KOPT-K1 (cell line): ENCODE results near the gene N4BP2L2.

Experiments used
- H3K27ac ChIP-seq: fragments of 200-600 bp; sonication (generic); 2 replicates; pipeline ENCODE4 v1.5.1; 2016; ENCODE audit warnings: antibody characterized with exemption, mild to moderate bottlenecking, low read depth, low read length; ENCODE audit not compliant: poor library complexity, severe bottlenecking
- H3K36me3 ChIP-seq: fragments of 200-600 bp; sonication (generic); 2 replicates; pipeline ENCODE4 v1.5.1; 2017; ENCODE audit warnings: antibody characterized with exemption, mild to moderate bottlenecking, low read length, moderate library complexity; ENCODE audit not compliant: insufficient read depth
- H3K9me3 ChIP-seq: fragments of 200-600 bp; sonication (generic); 2 replicates; pipeline ENCODE4 v1.5.1; 2017; ENCODE audit warnings: antibody characterized with exemption, low read length, mild to moderate bottlenecking; ENCODE audit not compliant: insufficient read depth, poor library complexity, severe bottlenecking

N4BP2L2 gene

DNA sequence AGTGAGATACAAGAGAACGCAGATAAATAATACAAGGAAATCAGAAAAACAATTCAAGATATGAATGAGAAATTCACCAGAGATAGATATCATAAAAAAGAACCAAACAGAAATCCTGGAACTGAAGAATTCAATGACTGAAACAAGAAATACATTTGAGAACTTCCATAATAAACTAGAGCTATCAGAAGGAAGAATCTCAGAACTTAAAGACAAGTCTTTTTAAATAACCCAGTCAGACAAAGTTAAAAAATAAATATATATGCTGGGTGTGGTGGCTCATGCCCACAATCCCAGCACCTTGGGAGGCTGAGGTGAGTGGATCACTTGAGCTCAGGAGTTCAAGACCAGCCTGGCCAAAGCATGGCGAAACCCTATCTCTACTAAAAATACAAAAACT, 82.0 kb downstream of the N4BP2L2 start:
- Histone ChIP-seq H3K9me3 (peaks cover 26% of the 10 kb centered on the region), H3K36me3 (no peaks in the 10 kb centered on the region), H3K27ac (no peak overlapping the region)

GRCh38 chr13:32455594-32455903, 83.0 kb downstream of the N4BP2L2 start:
- Histone ChIP-seq H3K27ac (no peak overlapping the region), H3K36me3 (no peaks in the 10 kb centered on the region), H3K9me3 (peaks cover 26% of the 10 kb centered on the region)

DNA sequence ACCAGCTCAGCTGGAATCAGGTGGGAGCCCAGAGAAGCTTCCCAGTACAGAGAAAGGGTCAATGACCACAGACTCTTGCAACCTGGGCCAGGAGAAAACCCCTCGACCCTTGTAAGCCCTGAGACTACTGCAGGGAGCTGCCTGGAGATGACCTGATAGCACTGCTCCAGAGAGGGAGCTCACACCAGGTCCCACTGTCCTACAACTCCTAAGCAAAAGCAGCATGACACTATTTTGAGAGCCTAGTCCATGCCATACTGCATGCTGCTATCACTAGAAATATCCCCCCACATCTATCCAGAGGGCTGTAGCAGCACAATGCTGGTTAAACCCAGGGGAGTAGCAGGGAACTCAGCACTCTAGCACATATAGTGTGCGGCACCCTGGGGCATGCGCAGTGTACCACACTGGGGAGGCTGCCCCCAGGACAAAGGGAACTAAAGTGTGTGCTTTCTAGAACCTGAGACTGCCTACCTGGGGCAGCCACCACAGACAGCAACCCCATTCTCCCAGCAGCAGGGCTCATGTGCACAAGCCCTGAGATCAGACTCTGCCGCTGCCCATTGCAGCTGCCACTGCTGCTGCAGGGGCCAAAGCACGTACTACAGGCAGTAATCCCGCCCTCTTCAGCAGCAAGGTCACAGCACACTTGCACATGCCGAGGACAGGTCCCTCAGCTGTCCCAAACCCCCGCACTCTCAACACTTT, 83.6 kb downstream of the N4BP2L2 start:
- no peak overlapping the region for H3K27ac ChIP-seq
- H3K36me3 ChIP-seq = no peaks in the 10 kb centered on the region
- peaks cover 26% of the 10 kb centered on the region for H3K9me3 ChIP-seq

- Histone ChIP-seq H3K9me3 (peaks cover 26% of the 10 kb centered on the region), H3K36me3 (no peaks in the 10 kb centered on the region), H3K27ac (no peak overlapping the region)
Observed at GRCh38 chr13:32453981-32454380, 84.6 kb downstream of the N4BP2L2 start.

- H3K27ac ChIP-seq = no peak overlapping the region
- H3K9me3 ChIP-seq = no peaks in the 10 kb centered on the region
- H3K36me3 ChIP-seq = no peaks in the 10 kb centered on the region
Observed at GRCh38 chr13:32448972-32449371, 89.6 kb downstream of the N4BP2L2 start.

GRCh38 chr13:32447894-32448623, 90.5 kb downstream of the N4BP2L2 start:
- Histone ChIP-seq H3K36me3 (no peaks in the 10 kb centered on the region), H3K9me3 (no peaks in the 10 kb centered on the region), H3K27ac (no peak overlapping the region)

- no peaks in the 10 kb centered on the region for H3K9me3 ChIP-seq
- no peaks in the 10 kb centered on the region for H3K36me3 ChIP-seq
- H3K27ac ChIP-seq = no peak overlapping the region
Observed at GRCh38 chr13:32446773-32447465, 91.7 kb downstream of the N4BP2L2 start.

- H3K27ac ChIP-seq = no peak overlapping the region
Observed at GRCh38 chr13:32446220-32446619, 92.4 kb downstream of the N4BP2L2 start.

DNA sequence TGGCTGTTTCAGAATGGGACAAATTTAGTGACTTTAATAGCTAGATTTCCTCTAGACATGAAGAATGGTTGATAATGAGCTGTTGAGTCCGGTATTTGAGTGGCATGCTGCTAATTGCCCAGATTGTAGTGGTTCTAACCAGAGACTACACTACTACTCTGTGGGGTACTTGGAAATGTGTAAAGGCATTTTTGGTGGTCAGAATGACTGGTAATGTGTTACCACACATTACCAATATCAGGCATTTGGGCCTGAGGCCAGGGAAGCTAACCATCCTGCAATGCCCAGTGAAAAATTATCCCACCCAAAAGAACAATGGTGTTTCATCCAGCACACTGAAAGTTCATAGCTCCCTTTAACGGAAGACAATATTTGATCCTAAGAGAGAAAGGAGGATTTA, 93.1 kb downstream of the N4BP2L2 start:
- Histone ChIP-seq H3K36me3 (no peaks in the 10 kb centered on the region), H3K27ac (no peak overlapping the region), H3K9me3 (no peaks in the 10 kb centered on the region)

More at GRCh38 chr13:32446220-32446619, 92.4 kb downstream of the N4BP2L2 start:
- Histone ChIP-seq H3K36me3 (no peaks in the 10 kb centered on the region), H3K9me3 (no peaks in the 10 kb centered on the region)

DNA sequence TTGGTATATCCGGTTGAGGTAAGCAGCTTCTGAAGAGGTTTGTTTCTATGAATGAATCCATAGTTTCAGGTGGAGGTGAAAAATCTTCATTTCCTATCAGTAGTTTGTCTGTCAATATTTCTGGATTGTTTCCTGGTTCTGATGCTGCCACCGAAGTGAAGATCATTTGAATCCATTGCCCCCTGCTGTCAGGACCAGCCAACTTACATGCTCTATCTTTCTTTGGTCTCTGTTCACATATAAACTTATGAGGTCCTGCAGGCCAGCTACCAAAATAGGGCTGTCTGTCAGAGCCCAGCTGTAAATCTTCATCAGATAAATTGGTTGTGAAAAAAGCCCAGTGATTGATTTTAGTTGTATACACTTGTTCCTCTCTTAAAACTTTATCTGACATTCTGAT, 95.5 kb downstream of the N4BP2L2 start:
- no peaks in the 10 kb centered on the region for H3K9me3 ChIP-seq
- H3K27ac ChIP-seq = no peak overlapping the region
- H3K36me3 ChIP-seq = no peaks in the 10 kb centered on the region

GRCh38 chr13:32438871-32439270, 99.7 kb downstream of the N4BP2L2 start:
- no peaks in the 10 kb centered on the region for H3K9me3 ChIP-seq
- H3K36me3 ChIP-seq = no peaks in the 10 kb centered on the region
- no peak overlapping the region for H3K27ac ChIP-seq

- Histone ChIP-seq H3K27ac (no peak overlapping the region), H3K36me3 (no peaks in the 10 kb centered on the region)
Observed at GRCh38 chr13:32432856-32433255, 105.7 kb downstream of the N4BP2L2 start.

DNA sequence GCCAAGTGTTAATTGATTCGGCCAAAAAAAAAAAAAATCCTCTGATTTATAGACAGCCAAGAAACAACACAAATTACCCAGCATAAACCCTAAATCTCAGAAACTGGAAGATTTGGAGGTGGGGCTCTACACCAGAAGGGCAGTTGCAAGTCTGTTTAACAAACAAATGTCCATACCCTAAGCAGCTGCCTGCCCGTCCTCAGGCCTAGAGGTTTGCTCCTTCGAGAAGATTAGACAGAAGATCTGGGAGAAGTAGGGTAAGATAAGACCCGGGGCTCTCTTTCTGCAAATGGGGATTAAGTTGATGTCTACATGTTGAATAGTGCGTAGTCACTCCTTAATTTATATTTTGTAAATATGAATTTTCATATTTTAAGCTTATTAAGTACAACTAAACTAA, 107.2 kb downstream of the N4BP2L2 start:
- no peaks in the 10 kb centered on the region for H3K9me3 ChIP-seq
- no peak overlapping the region for H3K27ac ChIP-seq
- H3K36me3 ChIP-seq = no peaks in the 10 kb centered on the region

More at GRCh38 chr13:32432856-32433255, 105.7 kb downstream of the N4BP2L2 start:
- H3K9me3 ChIP-seq = no peaks in the 10 kb centered on the region

- Histone ChIP-seq H3K27ac (no peak overlapping the region), H3K9me3 (no peaks in the 10 kb centered on the region), H3K36me3 (0 out of 2 replicates have a peak, but pooled peaks cover 1% of the 10 kb centered on the region)
Observed at GRCh38 chr13:32430018-32430747, 108.4 kb downstream of the N4BP2L2 start.

DNA sequence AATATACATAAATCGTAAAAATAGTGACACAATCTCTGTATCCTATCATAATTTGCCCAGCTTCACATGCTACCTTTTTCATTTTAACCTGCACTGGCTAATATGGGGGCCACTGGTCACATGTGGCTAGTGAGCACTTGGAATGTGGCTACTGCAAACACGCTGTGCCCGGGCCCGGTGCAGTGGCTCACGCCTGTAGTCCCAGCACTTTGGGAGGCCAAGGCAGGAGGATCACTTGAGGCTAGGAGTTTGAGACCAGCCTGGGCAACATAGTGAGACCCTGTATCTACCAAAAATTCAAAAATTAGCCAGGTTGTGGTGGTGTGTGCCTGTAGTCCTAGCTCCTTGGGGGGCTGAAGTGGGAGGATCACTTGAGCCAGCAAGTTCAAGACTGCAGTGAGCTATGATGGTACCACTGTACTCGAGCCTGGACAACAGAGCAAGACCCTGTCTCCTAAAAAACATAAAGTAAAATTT, 109.1 kb downstream of the N4BP2L2 start:
- Histone ChIP-seq H3K36me3 (0 out of 2 replicates have a peak, but pooled peaks cover 3% of the 10 kb centered on the region), H3K27ac (no peak overlapping the region), H3K9me3 (no peaks in the 10 kb centered on the region)
